ENCODE measurements around the gene NRG3.

DNA sequence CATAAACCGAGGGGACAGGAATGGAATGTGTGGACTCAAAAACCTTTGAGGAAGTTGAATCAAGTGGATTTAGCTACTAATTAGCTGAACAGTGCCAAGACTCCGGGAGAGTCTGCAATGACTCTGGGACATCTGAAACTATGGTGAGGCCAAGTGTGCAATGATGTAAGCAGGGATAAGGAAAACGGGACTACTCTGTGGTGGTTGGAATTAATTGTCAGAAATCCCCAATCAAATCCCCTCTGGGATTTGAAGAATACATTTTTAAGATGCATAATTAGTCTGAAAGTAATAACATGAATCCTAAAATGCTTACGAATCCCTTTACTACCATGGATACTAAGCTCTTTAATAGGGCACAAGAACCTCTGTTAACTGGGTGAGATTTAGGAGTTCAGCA is 602.8 kb downstream of the NRG3 start:
- TF ChIP-seq, protein P1, sequence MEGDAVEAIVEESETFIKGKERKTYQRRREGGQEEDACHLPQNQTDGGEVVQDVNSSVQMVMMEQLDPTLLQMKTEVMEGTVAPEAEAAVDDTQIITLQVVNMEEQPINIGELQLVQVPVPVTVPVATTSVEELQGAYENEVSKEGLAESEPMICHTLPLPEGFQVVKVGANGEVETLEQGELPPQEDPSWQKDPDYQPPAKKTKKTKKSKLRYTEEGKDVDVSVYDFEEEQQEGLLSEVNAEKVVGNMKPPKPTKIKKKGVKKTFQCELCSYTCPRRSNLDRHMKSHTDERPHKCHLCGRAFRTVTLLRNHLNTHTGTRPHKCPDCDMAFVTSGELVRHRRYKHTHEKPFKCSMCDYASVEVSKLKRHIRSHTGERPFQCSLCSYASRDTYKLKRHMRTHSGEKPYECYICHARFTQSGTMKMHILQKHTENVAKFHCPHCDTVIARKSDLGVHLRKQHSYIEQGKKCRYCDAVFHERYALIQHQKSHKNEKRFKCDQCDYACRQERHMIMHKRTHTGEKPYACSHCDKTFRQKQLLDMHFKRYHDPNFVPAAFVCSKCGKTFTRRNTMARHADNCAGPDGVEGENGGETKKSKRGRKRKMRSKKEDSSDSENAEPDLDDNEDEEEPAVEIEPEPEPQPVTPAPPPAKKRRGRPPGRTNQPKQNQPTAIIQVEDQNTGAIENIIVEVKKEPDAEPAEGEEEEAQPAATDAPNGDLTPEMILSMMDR (IDR thresholded peaks at IDR 0.05) = no peak
- no peak for TF ChIP-seq POLR2A (IDR thresholded peaks at IDR 0.05)
- TF ChIP-seq POLR2AphosphoS5 (IDR thresholded peaks at IDR 0.05) = no peak
- no peak for TF ChIP-seq EP300 (IDR thresholded peaks at IDR 0.05; ENCODE audit: low read depth)

Measured in transverse colon (tissue), 4 donors.